ENCODE results near the gene USH1G. TPM values are rescaled to one million over a fixed set of nuclear protein-coding genes. Genes with fewer than 3 reads are reported as not detected.

The USH1G gene
- total RNA-seq, 1 donor from 2014 or later: 0.14 TPM

DNA sequence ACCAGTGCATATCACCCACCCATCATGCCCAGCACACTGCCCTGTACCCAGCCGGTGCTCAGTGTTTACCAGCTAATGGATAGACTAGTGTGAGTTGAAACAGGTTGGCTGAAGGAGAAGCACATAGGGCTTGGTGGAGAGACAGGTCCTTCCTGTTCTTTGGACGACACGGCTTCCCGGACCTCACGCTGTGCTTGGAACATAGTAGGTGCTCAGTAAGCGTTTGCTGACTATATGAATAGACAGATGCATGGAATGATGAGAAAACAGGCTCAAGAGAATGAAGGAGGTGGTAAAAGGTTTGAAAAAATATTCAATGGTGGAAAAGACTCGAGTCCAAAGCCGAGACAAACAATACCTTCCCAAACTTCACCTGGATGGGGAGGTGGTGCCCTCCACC is 22.8 kb downstream of the USH1G start:
- Mint-ChIP-seq H3K4me1 (ENCODE audit: low read depth, unreplicated experiment) (no peaks in the 10 kb centered on the region), H3K27me3 (ENCODE audit: low read depth, unreplicated experiment) (peaks cover 69% of the 10 kb centered on the region), H3K27ac (ENCODE audit: unreplicated experiment) (no peak overlapping the region), H3K36me3 (ENCODE audit: low read depth, unreplicated experiment) (no peaks in the 10 kb centered on the region), H3K9me3 (ENCODE audit: unreplicated experiment) (no peaks in the 10 kb centered on the region), H3K4me3 (ENCODE audit: unreplicated experiment) (no peak overlapping the region)
- no peak for TF ChIP-seq EZH2 (IDR thresholded peaks at IDR 0.05; ENCODE audit: insufficient read depth, low read length)
- TF ChIP-seq, protein P1, sequence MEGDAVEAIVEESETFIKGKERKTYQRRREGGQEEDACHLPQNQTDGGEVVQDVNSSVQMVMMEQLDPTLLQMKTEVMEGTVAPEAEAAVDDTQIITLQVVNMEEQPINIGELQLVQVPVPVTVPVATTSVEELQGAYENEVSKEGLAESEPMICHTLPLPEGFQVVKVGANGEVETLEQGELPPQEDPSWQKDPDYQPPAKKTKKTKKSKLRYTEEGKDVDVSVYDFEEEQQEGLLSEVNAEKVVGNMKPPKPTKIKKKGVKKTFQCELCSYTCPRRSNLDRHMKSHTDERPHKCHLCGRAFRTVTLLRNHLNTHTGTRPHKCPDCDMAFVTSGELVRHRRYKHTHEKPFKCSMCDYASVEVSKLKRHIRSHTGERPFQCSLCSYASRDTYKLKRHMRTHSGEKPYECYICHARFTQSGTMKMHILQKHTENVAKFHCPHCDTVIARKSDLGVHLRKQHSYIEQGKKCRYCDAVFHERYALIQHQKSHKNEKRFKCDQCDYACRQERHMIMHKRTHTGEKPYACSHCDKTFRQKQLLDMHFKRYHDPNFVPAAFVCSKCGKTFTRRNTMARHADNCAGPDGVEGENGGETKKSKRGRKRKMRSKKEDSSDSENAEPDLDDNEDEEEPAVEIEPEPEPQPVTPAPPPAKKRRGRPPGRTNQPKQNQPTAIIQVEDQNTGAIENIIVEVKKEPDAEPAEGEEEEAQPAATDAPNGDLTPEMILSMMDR (IDR thresholded peaks at IDR 0.05; ENCODE audit: insufficient read depth, low read depth, low read length): no peak
- Histone ChIP-seq H3K9me3 (ENCODE audit: insufficient read depth, low read depth, low read length) (no peaks in the 10 kb centered on the region), H2AFZ (ENCODE audit: low read depth, low read length) (no peak overlapping the region), H3K36me3 (ENCODE audit: insufficient read depth, low read length) (no peaks in the 10 kb centered on the region), H3K27ac (ENCODE audit: low read depth, low read length) (no peak overlapping the region), H4K20me1 (ENCODE audit: insufficient read depth, low read length) (no peaks in the 10 kb centered on the region), H3K4me3 (ENCODE audit: insufficient read depth, low read depth, low read length) (no peak overlapping the region), H3K79me2 (ENCODE audit: insufficient read depth, low read length) (no peaks in the 10 kb centered on the region), H3K27me3 (ENCODE audit: insufficient read depth, low read length) (peaks cover 19% of the 10 kb centered on the region), H3K4me1 (ENCODE audit: insufficient read depth, low read length) (no peaks in the 10 kb centered on the region), H3K9ac (ENCODE audit: low read length) (no peak overlapping the region), H3K4me2 (ENCODE audit: low read length) (no peak overlapping the region)
- DNase-seq (ENCODE audit: low read depth): no peak
- no peak for FAIRE-seq

DNA sequence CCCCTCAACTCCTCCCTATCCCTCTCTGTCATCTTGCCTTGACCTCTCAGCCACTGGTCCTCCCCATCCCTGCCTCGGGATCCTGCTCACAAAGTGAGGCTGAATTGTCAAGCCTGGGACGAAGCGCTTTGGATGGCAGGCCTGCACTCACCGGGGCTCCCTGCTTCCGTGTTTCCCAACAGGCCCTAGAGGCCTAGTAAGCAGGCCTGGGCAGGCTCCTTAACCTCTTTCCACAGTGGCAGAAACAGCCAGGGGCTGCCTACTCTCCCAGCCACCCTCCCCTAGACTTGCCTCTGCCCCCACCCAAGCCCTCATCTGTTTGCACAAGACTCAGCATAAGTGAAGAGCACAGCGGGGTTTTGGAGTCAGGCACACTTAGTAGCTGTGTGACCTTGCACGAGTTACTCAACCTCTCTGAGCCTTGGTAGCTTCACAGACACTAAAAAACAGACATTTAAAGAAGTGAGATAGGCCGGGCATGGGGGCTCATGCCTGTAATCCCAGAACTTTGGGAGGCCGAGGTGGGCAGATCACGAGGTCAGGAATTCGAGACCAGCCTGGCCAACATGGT is 24.6 kb downstream of the USH1G start:
- Mint-ChIP-seq H3K9me3 (ENCODE audit: unreplicated experiment) (no peaks in the 10 kb centered on the region), H3K36me3 (ENCODE audit: low read depth, unreplicated experiment) (no peaks in the 10 kb centered on the region), H3K4me1 (ENCODE audit: low read depth, unreplicated experiment) (no peaks in the 10 kb centered on the region), H3K27ac (ENCODE audit: unreplicated experiment) (no peak overlapping the region), H3K4me3 (ENCODE audit: unreplicated experiment) (no peak overlapping the region), H3K27me3 (ENCODE audit: low read depth, unreplicated experiment) (peaks cover 71% of the 10 kb centered on the region)
- FAIRE-seq: no peak
- Histone ChIP-seq H3K27ac (ENCODE audit: low read depth, low read length) (no peak overlapping the region), H3K9me3 (ENCODE audit: insufficient read depth, low read depth, low read length) (no peaks in the 10 kb centered on the region), H3K9ac (ENCODE audit: low read length) (no peak overlapping the region), H2AFZ (ENCODE audit: low read depth, low read length) (no peak overlapping the region), H3K4me3 (ENCODE audit: insufficient read depth, low read depth, low read length) (no peak overlapping the region), H3K4me1 (ENCODE audit: insufficient read depth, low read length) (no peaks in the 10 kb centered on the region), H3K27me3 (ENCODE audit: insufficient read depth, low read length) (peaks cover 29% of the 10 kb centered on the region), H3K79me2 (ENCODE audit: insufficient read depth, low read length) (no peaks in the 10 kb centered on the region), H3K4me2 (ENCODE audit: low read length) (no peak overlapping the region), H4K20me1 (ENCODE audit: insufficient read depth, low read length) (no peaks in the 10 kb centered on the region), H3K36me3 (ENCODE audit: insufficient read depth, low read length) (no peaks in the 10 kb centered on the region)
- no peak for DNase-seq (ENCODE audit: low read depth)
- no peak for TF ChIP-seq EZH2 (IDR thresholded peaks at IDR 0.05; ENCODE audit: insufficient read depth, low read length)
- TF ChIP-seq, protein P1 (IDR thresholded peaks at IDR 0.05; ENCODE audit: insufficient read depth, low read depth, low read length): no peak

DNA sequence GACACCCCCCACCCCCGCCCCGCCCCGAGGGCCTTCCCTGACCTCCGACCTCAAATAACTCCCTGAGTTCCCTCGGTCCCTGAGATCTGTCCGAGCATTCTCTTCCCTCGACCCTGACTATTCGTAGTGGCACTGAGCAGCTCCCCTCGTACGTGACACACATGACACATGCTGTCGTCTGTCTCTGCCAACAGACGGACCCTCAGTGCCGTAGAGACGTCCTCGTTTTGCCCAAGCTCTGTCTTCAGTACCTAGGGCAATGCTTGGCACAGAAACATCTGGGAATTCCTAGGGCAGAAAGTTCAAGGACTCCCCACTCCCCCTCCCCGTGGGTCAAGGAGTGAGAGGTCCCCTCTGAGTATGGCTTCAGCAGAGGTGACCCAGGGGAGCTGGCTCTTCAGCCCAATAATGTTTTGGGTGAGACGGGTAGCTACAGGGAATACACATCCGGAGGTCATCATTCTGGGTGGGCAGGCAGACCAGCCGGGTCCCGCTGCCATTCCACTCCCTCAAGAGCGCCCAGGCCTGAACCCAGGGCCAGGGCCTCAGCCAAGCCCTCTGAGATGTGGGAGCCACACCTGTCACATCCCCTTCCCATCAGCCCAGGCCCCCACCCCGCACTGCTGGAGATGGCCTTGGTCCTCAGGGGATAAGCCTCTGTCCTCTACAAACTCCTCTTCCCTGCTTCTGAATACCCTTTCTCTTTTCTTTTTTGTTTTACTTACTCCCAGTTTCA is 29.0 kb downstream of the USH1G start:
- Histone ChIP-seq H3K27me3 (ENCODE audit: insufficient read depth, low read length) (peaks cover 49% of the 10 kb centered on the region), H3K36me3 (ENCODE audit: insufficient read depth, low read length) (no peaks in the 10 kb centered on the region), H3K4me2 (ENCODE audit: low read length) (no peak overlapping the region), H3K9ac (ENCODE audit: low read length) (no peak overlapping the region), H2AFZ (ENCODE audit: low read depth, low read length) (no peak overlapping the region), H3K27ac (ENCODE audit: low read depth, low read length) (no peak overlapping the region), H4K20me1 (ENCODE audit: insufficient read depth, low read length) (no peaks in the 10 kb centered on the region), H3K79me2 (ENCODE audit: insufficient read depth, low read length) (no peaks in the 10 kb centered on the region), H3K4me1 (ENCODE audit: insufficient read depth, low read length) (no peaks in the 10 kb centered on the region), H3K9me3 (ENCODE audit: insufficient read depth, low read depth, low read length) (no peaks in the 10 kb centered on the region), H3K4me3 (ENCODE audit: insufficient read depth, low read depth, low read length) (no peak overlapping the region)
- no peak for TF ChIP-seq EZH2 (IDR thresholded peaks at IDR 0.05; ENCODE audit: insufficient read depth, low read length)
- TF ChIP-seq, protein P1 (IDR thresholded peaks at IDR 0.05; ENCODE audit: insufficient read depth, low read depth, low read length): no peak
- Mint-ChIP-seq H3K4me1 (ENCODE audit: low read depth, unreplicated experiment) (no peaks in the 10 kb centered on the region), H3K9me3 (ENCODE audit: unreplicated experiment) (no peaks in the 10 kb centered on the region), H3K36me3 (ENCODE audit: low read depth, unreplicated experiment) (no peaks in the 10 kb centered on the region), H3K4me3 (ENCODE audit: unreplicated experiment) (peak overlapping the region; percentile 64), H3K27me3 (ENCODE audit: low read depth, unreplicated experiment) (peaks cover 64% of the 10 kb centered on the region), H3K27ac (ENCODE audit: unreplicated experiment) (no peak overlapping the region)
- DNase-seq (ENCODE audit: low read depth): no peak
- FAIRE-seq: no peak

Measured in astrocyte (in vitro differentiated cells and primary cell).